IMR-90 (cell line): ENCODE measurements around the gene COL8A1. TPM values are rescaled to one million over a fixed set of nuclear protein-coding genes. Genes with fewer than 3 reads are reported as not detected.

Experiments
- ATAC-seq: fragments of 200-7000 bp; cut with Tn5 transposase; 2 replicates; pipeline ENCODE4 v1.9.1; 2020; ENCODE audit warnings: low read depth, mild to moderate bottlenecking, moderate library complexity
- BruUV-seq: library from RNA; stranded (reverse); fragments of 400-500 nt; replicated peaks from 2 replicates; lab custom pipeline; 2021; lab: Mats Ljungman, UMichigan
- CTCF ChIA-PET: fragments of 300-600 bp; formaldehyde crosslinking; extraction: SDS; loops from one replicate; lab custom pipeline; 2021; ENCODE audit warnings: antibody characterized with exemption; lab: Yijun Ruan, JAX
- POLR2A ChIA-PET: fragments of 300-600 bp; sonication (Branson Sonifier 250); formaldehyde crosslinking; loops from one replicate; lab custom pipeline; 2022; ENCODE audit warnings: antibody characterized with exemption; ENCODE audit not compliant: unreplicated experiment; lab: Charles Lee
- DNase-seq: peaks from one replicate; pipeline ENCODE4 v3.0.0; 2013
- H2AFZ ChIP-seq: replicated peaks from 2 replicates; pipeline ENCODE3; 2013; ENCODE audit warnings: low read length, mild to moderate bottlenecking; ENCODE audit not compliant: poor library complexity
- H2AK5ac ChIP-seq: 2 replicates; pipeline ENCODE4 v1.6.1; 2013; ENCODE audit warnings: low read depth, low read length, inconsistent platforms
- H2AK9ac ChIP-seq: replicated peaks from 2 replicates; pipeline ENCODE3; 2013; ENCODE audit warnings: mild to moderate bottlenecking, low read depth, low read length, moderate library complexity; ENCODE audit not compliant: poor library complexity
- H2BK120ac ChIP-seq: 2 replicates; pipeline ENCODE4 v1.6.1; 2013; ENCODE audit warnings: low read depth, low read length, inconsistent platforms
- H2BK15ac ChIP-seq: 3 replicates; pipeline ENCODE4 v1.6.1; 2013; ENCODE audit warnings: low read depth, low read length, inconsistent platforms
- H2BK20ac ChIP-seq: 2 replicates; pipeline ENCODE4 v1.6.1; 2013; ENCODE audit warnings: low read depth, mild to moderate bottlenecking, inconsistent platforms, low read length, moderate library complexity
- H2BK5ac ChIP-seq: 2 replicates; pipeline ENCODE4 v1.6.1; 2013; ENCODE audit warnings: mild to moderate bottlenecking, low read depth, low read length, inconsistent platforms; ENCODE audit not compliant: poor library complexity, severe bottlenecking
- H3K14ac ChIP-seq: replicated peaks from 2 replicates; pipeline ENCODE4 v1.6.1; 2013; ENCODE audit warnings: low read depth, low read length, inconsistent platforms
- H3K18ac ChIP-seq: 2 replicates; pipeline ENCODE4 v1.6.1; 2013; ENCODE audit warnings: low read depth, low read length, control low read depth
- H3K23ac ChIP-seq: 2 replicates; pipeline ENCODE4 v1.6.1; 2013; ENCODE audit warnings: low read depth, low read length, inconsistent platforms
- H3K27ac ChIP-seq: 2 replicates; pipeline ENCODE4 v1.5.1; 2013; ENCODE audit warnings: mild to moderate bottlenecking, control low read depth, low read length; ENCODE audit not compliant: insufficient read depth
- H3K27me3 ChIP-seq: 2 replicates; pipeline ENCODE4 v1.6.1; 2013; ENCODE audit warnings: low read length; ENCODE audit not compliant: control insufficient read depth, insufficient read depth
- H3K36me3 ChIP-seq: 2 replicates; pipeline ENCODE4 v1.6.1; 2013; ENCODE audit warnings: low read length, mixed read lengths; ENCODE audit not compliant: control insufficient read depth, insufficient read depth
- H3K4ac ChIP-seq: 2 replicates; pipeline ENCODE4 v1.6.1; 2013; ENCODE audit warnings: low read depth, low read length, inconsistent platforms
- H3K4me1 ChIP-seq: 2 replicates; pipeline ENCODE4 v1.6.1; 2013; ENCODE audit warnings: low read length, mixed read lengths; ENCODE audit not compliant: control insufficient read depth, insufficient read depth
- H3K4me2 ChIP-seq: 2 replicates; pipeline ENCODE4 v1.6.1; 2013; ENCODE audit warnings: low read depth, mild to moderate bottlenecking, control low read depth, low read length, moderate library complexity
- H3K4me3 ChIP-seq: 2 replicates; pipeline ENCODE4 v1.5.1; 2013; ENCODE audit warnings: low read depth, mild to moderate bottlenecking, control low read depth, low read length, moderate library complexity; ENCODE audit not compliant: insufficient read depth
- H3K56ac ChIP-seq: 2 replicates; pipeline ENCODE4 v1.6.1; 2013; ENCODE audit warnings: low read length, inconsistent platforms; ENCODE audit not compliant: insufficient read depth; ENCODE audit errors: extremely low read depth
- H3K79me1 ChIP-seq, 2 experiments: 2 replicates each; pipeline ENCODE4 v1.6.1; 2013; ENCODE audit warnings: low read length in 2 of 2, inconsistent platforms in 1 of 2, low read depth in 1 of 2
- H3K9ac ChIP-seq: 2 replicates; pipeline ENCODE4 v1.6.1; 2013; ENCODE audit warnings: low read depth, low read length, control low read depth
- H3K9me1 ChIP-seq: 2 replicates; pipeline ENCODE4 v1.6.1; 2013; ENCODE audit warnings: low read length, inconsistent platforms; ENCODE audit not compliant: insufficient read depth
- H3K9me3 ChIP-seq: 2 replicates; pipeline ENCODE4 v1.6.1; 2013; ENCODE audit warnings: low read length; ENCODE audit not compliant: control insufficient read depth, insufficient read depth
- H4K20me1 ChIP-seq: 2 replicates; pipeline ENCODE4 v1.6.1; 2013; ENCODE audit warnings: low read length, inconsistent platforms; ENCODE audit not compliant: insufficient read depth
- H4K5ac ChIP-seq: 2 replicates; pipeline ENCODE4 v1.6.1; 2013; ENCODE audit warnings: mild to moderate bottlenecking, low read depth, low read length, control low read depth
- H4K8ac ChIP-seq, 2 experiments: 2 replicates each; pipeline ENCODE4 v1.6.1; 2013; ENCODE audit warnings: low read depth in 2 of 2, low read length in 2 of 2, control low read depth in 1 of 2, inconsistent platforms in 1 of 2
- H4K91ac ChIP-seq: 2 replicates; pipeline ENCODE4 v1.6.1; 2013; ENCODE audit warnings: low read depth, low read length, inconsistent platforms; ENCODE audit not compliant: insufficient read depth
- BHLHE40 ChIP-seq: fragments of 150-350 bp; IDR thresholded peaks from 2 replicates; pipeline ENCODE4 v1.6.1; 2016; ENCODE audit warnings: mild to moderate bottlenecking, low read depth, low read length
- CEBPB ChIP-seq: IDR thresholded peaks from 2 replicates; pipeline ENCODE4 v1.6.1; 2012; ENCODE audit warnings: low read depth, low read length, improper control_type of control experiment
- CTCF ChIP-seq: conservative IDR thresholded peaks from 2 replicates; pipeline ENCODE4 v1.5.1; 2012; ENCODE audit warnings: mild to moderate bottlenecking, low read depth, low read length, improper control_type of control experiment
- ELK1 ChIP-seq: fragments of 150-350 bp; IDR thresholded peaks from 2 replicates; pipeline ENCODE4 v1.6.1; 2016; ENCODE audit warnings: low read depth, mild to moderate bottlenecking, low read length, moderate library complexity, borderline replicate concordance
- FOS ChIP-seq: fragments of 150-350 bp; IDR thresholded peaks from 2 replicates; pipeline ENCODE4 v1.6.1; 2016; ENCODE audit warnings: low read depth, low read length
- MAFK ChIP-seq: IDR thresholded peaks from 2 replicates; pipeline ENCODE4 v1.6.1; 2012; ENCODE audit warnings: low read depth, low read length, improper control_type of control experiment
- MAZ ChIP-seq: IDR thresholded peaks from 2 replicates; pipeline ENCODE4 v1.6.1; 2012; ENCODE audit warnings: low read depth, mild to moderate bottlenecking, low read length, improper control_type of control experiment, moderate library complexity, borderline replicate concordance
- MXI1 ChIP-seq: IDR thresholded peaks from 2 replicates; pipeline ENCODE4 v1.6.1; 2012; ENCODE audit warnings: low read depth, mild to moderate bottlenecking, low read length, moderate library complexity, borderline replicate concordance
- NFE2L2 ChIP-seq: fragments of 150-350 bp; IDR thresholded peaks from 2 replicates; pipeline ENCODE4 v1.6.1; 2016; ENCODE audit warnings: low read depth, mild to moderate bottlenecking, low read length
- POLR2A ChIP-seq: IDR thresholded peaks from 2 replicates; pipeline ENCODE4 v1.6.1; 2012; ENCODE audit warnings: mild to moderate bottlenecking, low read depth, low read length
- RAD21 ChIP-seq: IDR thresholded peaks from 2 replicates; pipeline ENCODE4 v1.6.1; 2012; ENCODE audit warnings: low read length, improper control_type of control experiment
- RCOR1 ChIP-seq: IDR thresholded peaks from 2 replicates; pipeline ENCODE4 v1.6.1; 2012; ENCODE audit warnings: mild to moderate bottlenecking, low read length, improper control_type of control experiment; ENCODE audit not compliant: insufficient replicate concordance
- RFX5 ChIP-seq: IDR thresholded peaks from 2 replicates; pipeline ENCODE4 v1.8.0; 2012; ENCODE audit warnings: low read depth, mild to moderate bottlenecking, low read length, moderate library complexity
- SMC3 ChIP-seq: fragments of 150-350 bp; IDR thresholded peaks from 2 replicates; pipeline ENCODE4 v1.6.1; 2016; ENCODE audit warnings: low read depth, mild to moderate bottlenecking, antibody characterized with exemption, low read length, moderate library complexity
- USF2 ChIP-seq: fragments of 150-350 bp; IDR thresholded peaks from 2 replicates; pipeline ENCODE4 v1.6.1; 2017; ENCODE audit warnings: mild to moderate bottlenecking, antibody characterized with exemption, low read length, low read depth
- WGBS, 2 experiments: methylation state at CpG; one replicate each; pipeline versions ENCODE4 v1.1.5 to v1.1.7; 2013; ENCODE audit warnings: missing lambda C conversion rate in 2 of 2; ENCODE audit not compliant: insufficient read length in 1 of 2; ENCODE audit errors: extremely low coverage in 2 of 2; 5-methylcytosine and 5-hydroxymethylcytosine counted together
- dilution Hi-C: fragments of 300-500 bp; cut with HindIII; formaldehyde crosslinking; loops from one replicate; pipeline ENCODE4 v1.14.3; 2018; ENCODE audit warnings: low sequenced_read_pairs; ENCODE audit not compliant: unreplicated experiment
- in situ Hi-C: fragments of 300-500 bp; cut with MboI; formaldehyde crosslinking; loops from 3 replicates; pipeline ENCODE4 v1.14.3; 2019; ENCODE audit warnings: low sequenced_read_pairs, inconsistent platforms, mixed read lengths
- intact Hi-C: fragments of 100-400 bp; cut with micrococcal nuclease; formaldehyde crosslinking; loops from 2 replicates; pipeline ENCODE4 v1.10.0; 2022
- polyA plus RNA-seq, 3 experiments: library from polyadenylated mRNA; depleted of rRNA; stranded (reverse); fragments of >200 nt; gene quantifications; 2 replicates each; pipeline ENCODE4 v1.2.3, GENCODE V29; 2012; ENCODE audit warnings: low replicate concordance in 1 of 3
- total RNA-seq: library from RNA; depleted of rRNA; stranded (reverse); fragments of >200 nt; gene quantifications from 2 replicates; pipeline ENCODE4 v1.2.3, GENCODE V29; 2012

The COL8A1 gene
- total and polyA plus RNA-seq, 2 of the 4 experiments (the other 2 are of a cell fraction), result 119 to 151 TPM

GRCh38 chr3:99839613-99840012, 201.2 kb downstream of the COL8A1 start:
- H4K91ac ChIP-seq, result no peak overlapping the region
- no CpG with 5 or more reads among the region's 1 CpG for WGBS, 2 experiments

More at GRCh38 chr3:99839613-99840012, 201.2 kb downstream of the COL8A1 start:
- peaks cover 10% of the 10 kb centered on the region for H3K4me1 ChIP-seq
- no peak overlapping the region for H3K4me3 ChIP-seq
- H3K9me3 ChIP-seq, result no peaks in the 10 kb centered on the region
- no peak overlapping the region for H3K14ac ChIP-seq
- no peak overlapping the region for H2AK5ac ChIP-seq
- H3K56ac ChIP-seq, result no peak overlapping the region
- dilution Hi-C loops, result no loop called here
- H4K5ac ChIP-seq, result no peak overlapping the region
- H2AFZ ChIP-seq, result no peak overlapping the region
- H3K27me3 ChIP-seq, result no peaks in the 10 kb centered on the region
- H2BK120ac ChIP-seq, result no peak overlapping the region
- H2BK5ac ChIP-seq, result no peak overlapping the region
- H3K36me3 ChIP-seq, result no peaks in the 10 kb centered on the region
- ChIA-PET CTCF (no interaction called here), POLR2A (interaction anchor here (1.2 kb wide), 1 partner anchor 421 kb away, joined by 3 read pairs; the partner anchor contains the start of gene TBC1D23)
- ATAC-seq (no peak), DNase-seq (no peak)
- no peak overlapping the region for H2BK15ac ChIP-seq
- no peak overlapping the region for H3K9ac ChIP-seq
- H4K8ac ChIP-seq, result no peak overlapping the region
- peaks cover 4% of the 10 kb centered on the region; the same call in 1 of the 2 replicates for H3K9me1 ChIP-seq
- in situ Hi-C loops, result loop anchor here (5.0 to 25.0 kb wide), 3 partner anchors 413 to 898 kb away; no protein-coding TSS in a partner anchor
- no peak overlapping the region for H3K18ac ChIP-seq
- intact Hi-C loops, result loop anchor here (10.0 kb wide), 1 partner anchor 545 kb away; no protein-coding TSS in a partner anchor
- H3K79me1 ChIP-seq, result peaks cover 30 to 66% of the 10 kb centered on the region in 2 experiments
- H3K27ac ChIP-seq, result no peak overlapping the region
- BruUV-seq, result no TSS peak
- no peak overlapping the region for H2BK20ac ChIP-seq
- H2AK9ac ChIP-seq, result no peak overlapping the region
- no peak overlapping the region for H3K4ac ChIP-seq
- no peak overlapping the region for H3K23ac ChIP-seq
- H4K20me1 ChIP-seq, result no peaks in the 10 kb centered on the region
- H3K4me2 ChIP-seq, result no peak overlapping the region
- TF ChIP-seq CEBPB, result no peak
- TF ChIP-seq USF2, result no peak
- no peak for TF ChIP-seq MXI1
- no peak for TF ChIP-seq MAZ
- TF ChIP-seq SMC3, result no peak
- TF ChIP-seq BHLHE40, result no peak
- no peak for TF ChIP-seq CTCF
- TF ChIP-seq RCOR1, result no peak
- no peak for TF ChIP-seq NFE2L2
- no peak for TF ChIP-seq ELK1
- no peak for TF ChIP-seq MAFK
- no peak for TF ChIP-seq RAD21
- TF ChIP-seq POLR2A, result no peak
- TF ChIP-seq RFX5, result no peak
- no peak for TF ChIP-seq FOS
